IMR-90 (cell line): Measurements from ENCODE around the gene IFNL3. TPM values are rescaled to one million over a fixed set of nuclear protein-coding genes. Genes with fewer than 3 reads are reported as not detected.

Experiments used
- ATAC-seq: fragments of 200-7000 bp; cut with Tn5 transposase; 2 replicates; pipeline ENCODE4 v1.9.1; 2020; ENCODE audit warnings: low read depth, mild to moderate bottlenecking, moderate library complexity
- BruUV-seq: library from RNA; stranded (reverse); fragments of 400-500 nt; replicated peaks from 2 replicates; lab custom pipeline; 2021; lab: Mats Ljungman, UMichigan
- CTCF ChIA-PET: fragments of 300-600 bp; formaldehyde crosslinking; extraction: SDS; loops from one replicate; lab custom pipeline; 2021; ENCODE audit warnings: antibody characterized with exemption; lab: Yijun Ruan, JAX
- POLR2A ChIA-PET: fragments of 300-600 bp; sonication (Branson Sonifier 250); formaldehyde crosslinking; loops from one replicate; lab custom pipeline; 2022; ENCODE audit warnings: antibody characterized with exemption; ENCODE audit not compliant: unreplicated experiment; lab: Charles Lee
- DNase-seq: peaks from one replicate; pipeline ENCODE4 v3.0.0; 2013
- H2AFZ ChIP-seq: replicated peaks from 2 replicates; pipeline ENCODE3; 2013; ENCODE audit warnings: low read length, mild to moderate bottlenecking; ENCODE audit not compliant: poor library complexity
- H2AK5ac ChIP-seq: 2 replicates; pipeline ENCODE4 v1.6.1; 2013; ENCODE audit warnings: low read depth, low read length, inconsistent platforms
- H2AK9ac ChIP-seq: replicated peaks from 2 replicates; pipeline ENCODE3; 2013; ENCODE audit warnings: mild to moderate bottlenecking, low read depth, low read length, moderate library complexity; ENCODE audit not compliant: poor library complexity
- H2BK120ac ChIP-seq: 2 replicates; pipeline ENCODE4 v1.6.1; 2013; ENCODE audit warnings: low read depth, low read length, inconsistent platforms
- H2BK15ac ChIP-seq: 3 replicates; pipeline ENCODE4 v1.6.1; 2013; ENCODE audit warnings: low read depth, low read length, inconsistent platforms
- H2BK20ac ChIP-seq: 2 replicates; pipeline ENCODE4 v1.6.1; 2013; ENCODE audit warnings: low read depth, mild to moderate bottlenecking, inconsistent platforms, low read length, moderate library complexity
- H2BK5ac ChIP-seq: 2 replicates; pipeline ENCODE4 v1.6.1; 2013; ENCODE audit warnings: mild to moderate bottlenecking, low read depth, low read length, inconsistent platforms; ENCODE audit not compliant: poor library complexity, severe bottlenecking
- H3K14ac ChIP-seq: replicated peaks from 2 replicates; pipeline ENCODE4 v1.6.1; 2013; ENCODE audit warnings: low read depth, low read length, inconsistent platforms
- H3K18ac ChIP-seq: 2 replicates; pipeline ENCODE4 v1.6.1; 2013; ENCODE audit warnings: low read depth, low read length, control low read depth
- H3K23ac ChIP-seq: 2 replicates; pipeline ENCODE4 v1.6.1; 2013; ENCODE audit warnings: low read depth, low read length, inconsistent platforms
- H3K27ac ChIP-seq: 2 replicates; pipeline ENCODE4 v1.5.1; 2013; ENCODE audit warnings: mild to moderate bottlenecking, control low read depth, low read length; ENCODE audit not compliant: insufficient read depth
- H3K27me3 ChIP-seq: 2 replicates; pipeline ENCODE4 v1.6.1; 2013; ENCODE audit warnings: low read length; ENCODE audit not compliant: control insufficient read depth, insufficient read depth
- H3K36me3 ChIP-seq: 2 replicates; pipeline ENCODE4 v1.6.1; 2013; ENCODE audit warnings: low read length, mixed read lengths; ENCODE audit not compliant: control insufficient read depth, insufficient read depth
- H3K4ac ChIP-seq: 2 replicates; pipeline ENCODE4 v1.6.1; 2013; ENCODE audit warnings: low read depth, low read length, inconsistent platforms
- H3K4me1 ChIP-seq: 2 replicates; pipeline ENCODE4 v1.6.1; 2013; ENCODE audit warnings: low read length, mixed read lengths; ENCODE audit not compliant: control insufficient read depth, insufficient read depth
- H3K4me2 ChIP-seq: 2 replicates; pipeline ENCODE4 v1.6.1; 2013; ENCODE audit warnings: low read depth, mild to moderate bottlenecking, control low read depth, low read length, moderate library complexity
- H3K4me3 ChIP-seq: 2 replicates; pipeline ENCODE4 v1.5.1; 2013; ENCODE audit warnings: low read depth, mild to moderate bottlenecking, control low read depth, low read length, moderate library complexity; ENCODE audit not compliant: insufficient read depth
- H3K56ac ChIP-seq: 2 replicates; pipeline ENCODE4 v1.6.1; 2013; ENCODE audit warnings: low read length, inconsistent platforms; ENCODE audit not compliant: insufficient read depth; ENCODE audit errors: extremely low read depth
- H3K79me1 ChIP-seq, 2 experiments: 2 replicates each; pipeline ENCODE4 v1.6.1; 2013; ENCODE audit warnings: low read length in 2 of 2, inconsistent platforms in 1 of 2, low read depth in 1 of 2
- H3K9ac ChIP-seq: 2 replicates; pipeline ENCODE4 v1.6.1; 2013; ENCODE audit warnings: low read depth, low read length, control low read depth
- H3K9me1 ChIP-seq: 2 replicates; pipeline ENCODE4 v1.6.1; 2013; ENCODE audit warnings: low read length, inconsistent platforms; ENCODE audit not compliant: insufficient read depth
- H3K9me3 ChIP-seq: 2 replicates; pipeline ENCODE4 v1.6.1; 2013; ENCODE audit warnings: low read length; ENCODE audit not compliant: control insufficient read depth, insufficient read depth
- H4K20me1 ChIP-seq: 2 replicates; pipeline ENCODE4 v1.6.1; 2013; ENCODE audit warnings: low read length, inconsistent platforms; ENCODE audit not compliant: insufficient read depth
- H4K5ac ChIP-seq: 2 replicates; pipeline ENCODE4 v1.6.1; 2013; ENCODE audit warnings: mild to moderate bottlenecking, low read depth, low read length, control low read depth
- H4K8ac ChIP-seq, 2 experiments: 2 replicates each; pipeline ENCODE4 v1.6.1; 2013; ENCODE audit warnings: low read depth in 2 of 2, low read length in 2 of 2, control low read depth in 1 of 2, inconsistent platforms in 1 of 2
- H4K91ac ChIP-seq: 2 replicates; pipeline ENCODE4 v1.6.1; 2013; ENCODE audit warnings: low read depth, low read length, inconsistent platforms; ENCODE audit not compliant: insufficient read depth
- BHLHE40 ChIP-seq: fragments of 150-350 bp; IDR thresholded peaks from 2 replicates; pipeline ENCODE4 v1.6.1; 2016; ENCODE audit warnings: mild to moderate bottlenecking, low read depth, low read length
- CEBPB ChIP-seq: IDR thresholded peaks from 2 replicates; pipeline ENCODE4 v1.6.1; 2012; ENCODE audit warnings: low read depth, low read length, improper control_type of control experiment
- CHD1 ChIP-seq: IDR thresholded peaks from 2 replicates; pipeline ENCODE4 v1.6.1; 2012; ENCODE audit warnings: low read depth, low read length, improper control_type of control experiment
- CTCF ChIP-seq: conservative IDR thresholded peaks from 2 replicates; pipeline ENCODE4 v1.5.1; 2012; ENCODE audit warnings: mild to moderate bottlenecking, low read depth, low read length, improper control_type of control experiment
- ELK1 ChIP-seq: fragments of 150-350 bp; IDR thresholded peaks from 2 replicates; pipeline ENCODE4 v1.6.1; 2016; ENCODE audit warnings: low read depth, mild to moderate bottlenecking, low read length, moderate library complexity, borderline replicate concordance
- FOS ChIP-seq: fragments of 150-350 bp; IDR thresholded peaks from 2 replicates; pipeline ENCODE4 v1.6.1; 2016; ENCODE audit warnings: low read depth, low read length
- MAZ ChIP-seq: IDR thresholded peaks from 2 replicates; pipeline ENCODE4 v1.6.1; 2012; ENCODE audit warnings: low read depth, mild to moderate bottlenecking, low read length, improper control_type of control experiment, moderate library complexity, borderline replicate concordance
- NFE2L2 ChIP-seq: fragments of 150-350 bp; IDR thresholded peaks from 2 replicates; pipeline ENCODE4 v1.6.1; 2016; ENCODE audit warnings: low read depth, mild to moderate bottlenecking, low read length
- POLR2A ChIP-seq: IDR thresholded peaks from 2 replicates; pipeline ENCODE4 v1.6.1; 2012; ENCODE audit warnings: mild to moderate bottlenecking, low read depth, low read length
- RAD21 ChIP-seq: IDR thresholded peaks from 2 replicates; pipeline ENCODE4 v1.6.1; 2012; ENCODE audit warnings: low read length, improper control_type of control experiment
- RFX5 ChIP-seq: IDR thresholded peaks from 2 replicates; pipeline ENCODE4 v1.8.0; 2012; ENCODE audit warnings: low read depth, mild to moderate bottlenecking, low read length, moderate library complexity
- SMC3 ChIP-seq: fragments of 150-350 bp; IDR thresholded peaks from 2 replicates; pipeline ENCODE4 v1.6.1; 2016; ENCODE audit warnings: low read depth, mild to moderate bottlenecking, antibody characterized with exemption, low read length, moderate library complexity
- WGBS, 2 experiments: methylation state at CpG; one replicate each; pipeline versions ENCODE4 v1.1.5 to v1.1.7; 2013; ENCODE audit warnings: missing lambda C conversion rate in 2 of 2; ENCODE audit not compliant: insufficient read length in 1 of 2; ENCODE audit errors: extremely low coverage in 2 of 2; 5-methylcytosine and 5-hydroxymethylcytosine counted together
- dilution Hi-C: fragments of 300-500 bp; cut with HindIII; formaldehyde crosslinking; loops from one replicate; pipeline ENCODE4 v1.14.3; 2018; ENCODE audit warnings: low sequenced_read_pairs; ENCODE audit not compliant: unreplicated experiment
- in situ Hi-C: fragments of 300-500 bp; cut with MboI; formaldehyde crosslinking; loops from 3 replicates; pipeline ENCODE4 v1.14.3; 2019; ENCODE audit warnings: low sequenced_read_pairs, inconsistent platforms, mixed read lengths
- intact Hi-C: fragments of 100-400 bp; cut with micrococcal nuclease; formaldehyde crosslinking; loops from 2 replicates; pipeline ENCODE4 v1.10.0; 2022
- polyA plus RNA-seq, 3 experiments: library from polyadenylated mRNA; depleted of rRNA; stranded (reverse); fragments of >200 nt; gene quantifications; 2 replicates each; pipeline ENCODE4 v1.2.3, GENCODE V29; 2012; ENCODE audit warnings: low replicate concordance in 1 of 3
- total RNA-seq: library from RNA; depleted of rRNA; stranded (reverse); fragments of >200 nt; gene quantifications from 2 replicates; pipeline ENCODE4 v1.2.3, GENCODE V29; 2012

Gene IFNL3
- total and polyA plus RNA-seq, 2 of the 4 experiments (the other 2 are of a cell fraction) = not detected

- Histone ChIP-seq H4K91ac (no peak overlapping the region), H4K20me1 (no peaks in the 10 kb centered on the region), H4K8ac (no peak overlapping the region), H2BK15ac (no peak overlapping the region), H3K9me3 (no peaks in the 10 kb centered on the region), H3K14ac (no peak overlapping the region), H3K56ac (no peak overlapping the region), H2AK5ac (no peak overlapping the region), H3K23ac (no peak overlapping the region), H2AK9ac (no peak overlapping the region), H3K9ac (no peak overlapping the region), H3K4ac (no peak overlapping the region), H3K79me1 (no peaks in the 10 kb centered on the region), H2BK5ac (no peak overlapping the region), H3K9me1 (no peaks in the 10 kb centered on the region), H4K5ac (no peak overlapping the region), H3K27me3 (peaks cover 51% of the 10 kb centered on the region), H3K4me2 (no peak overlapping the region), H2BK120ac (no peak overlapping the region), H2AFZ (no peak overlapping the region), H3K27ac (no peak overlapping the region), H3K36me3 (no peaks in the 10 kb centered on the region), H3K18ac (no peak overlapping the region), H2BK20ac (no peak overlapping the region), H3K4me1 (no peaks in the 10 kb centered on the region; the same call in 1 of the 2 replicates), H3K4me3 (no peak overlapping the region)
- TF ChIP-seq BHLHE40 = no peak
- no peak for TF ChIP-seq POLR2A
- TF ChIP-seq CEBPB = no peak
- no peak for TF ChIP-seq NFE2L2
- no peak for TF ChIP-seq CTCF
- no peak for TF ChIP-seq FOS
- TF ChIP-seq ELK1 = no peak
- no peak for TF ChIP-seq CHD1
- no peak for TF ChIP-seq RFX5
- TF ChIP-seq MAZ = no peak
- no peak for TF ChIP-seq RAD21
- TF ChIP-seq SMC3 = no peak
- DNase-seq (no peak), ATAC-seq (no peak)
- WGBS, 2 experiments = no CpG with 5 or more reads among the region's 5 CpGs
- ChIA-PET POLR2A (no interaction called here), CTCF (no interaction called here)
- intact Hi-C loops (loop anchor here (5.0 kb wide), 1 partner anchor 129 kb away; no protein-coding TSS in a partner anchor), in situ Hi-C loops (no loop called here), dilution Hi-C loops (no loop called here)
- no TSS peak for BruUV-seq
These were observed 47.0 kb downstream of the IFNL3 start for GRCh38 chr19:39197808-39198207.
